Adrenal gland (tissue), 12 donors: ENCODE measurements around the gene UGT1A9. TPM values are rescaled to one million over a fixed set of nuclear protein-coding genes. Genes with fewer than 3 reads are reported as not detected.

Experiments used
- DNase-seq, 7 donors: peaks; one replicate each; pipeline ENCODE4 v3.0.0-alpha.2; 2019 to 2020
- H3K27ac ChIP-seq, 5 donors: fragments of 200-600 bp; sonication (generic) in 4 of 5; 1 replicate in 3 of 5; 2 replicates in 2 of 5; pipeline versions ENCODE4 v1.5.1 to v1.8.0; 2016 to 2020; ENCODE audit warnings: mild to moderate bottlenecking in 1 of 5
- H3K27me3 ChIP-seq: fragments of 200-600 bp; 2 replicates; pipeline ENCODE4 v1.8.0; 2021
- H3K36me3 ChIP-seq, 2 donors: fragments of 200-600 bp; replicated peaks in 1 of 2; 1 replicate in 1 of 2; 2 replicates in 1 of 2; pipeline versions ENCODE4 v1.5.1 to v1.8.0; 2018 to 2022
- H3K4me1 ChIP-seq, 2 donors: fragments of 200-600 bp; replicated peaks in 1 of 2; 1 replicate in 1 of 2; 2 replicates in 1 of 2; pipeline versions ENCODE4 v1.5.1 to v1.8.0; 2018 to 2021
- H3K4me3 ChIP-seq, 4 donors: fragments of 200-600 bp; sonication (generic) in 3 of 4; one replicate each; pipeline ENCODE4 v1.5.1; 2016 to 2018
- H3K9me3 ChIP-seq, 3 donors: fragments of 200-600 bp; sonication (generic) in 1 of 3; replicated peaks in 1 of 3; 1 replicate in 2 of 3; 2 replicates in 1 of 3; pipeline versions ENCODE4 v1.5.1 to v1.8.0; 2016 to 2021
- POLR2A ChIP-seq, 2 donors: fragments of 450-650 bp; IDR thresholded peaks; one replicate each; pipeline ENCODE4 v1.6.1; 2017; ENCODE audit warnings: antibody characterized with exemption in 2 of 2, mild to moderate bottlenecking in 2 of 2, moderate library complexity in 1 of 2
- WGBS, 4 donors: extraction: QIAGEN DNeasy Blood & Tissue Kit in 2 of 4; methylation state at CpG; one replicate each; pipeline versions ENCODE4 v1.1.5 to v1.1.7; 2013 to 2017; 5-methylcytosine and 5-hydroxymethylcytosine counted together
- intact Hi-C, 2 donors: fragments of 100-400 bp; cut with DNase I; formaldehyde crosslinking; loops; one replicate each; pipeline versions ENCODE4 v1.14.1 to v1.15.0; 2022 to 2023
- polyA plus RNA-seq, 3 donors: library from polyadenylated mRNA; stranded (reverse); fragments of 200-250 nt in 2 of 3; fragments of 350-450 nt in 1 of 3; fragmentation: Illumina TruSeq in 1 of 3; extraction: RNeasy Lipid Tissue Mini Kit (QIAGEN cat#74804) in 1 of 3; gene quantifications; one replicate each; pipeline ENCODE4 v1.2.3, GENCODE V29; 2013 to 2014
- total RNA-seq, 9 donors: library from RNA; depleted of rRNA in 4 of 9; stranded (reverse); fragments of >200 nt in 4 of 9; fragments of 120-200 nt in 1 of 9; fragmentation: NEBNext Ultra II Directional in 1 of 9; extraction: Animal tissue kit (Norgen Biotek cat#: 25700) in 1 of 9; gene quantifications; one replicate each; pipeline versions ENCODE4 v1.1.0 to v1.2.4, GENCODE V29; 2013 to 2023
- TF ChIP-seq, protein P1 (sequence below), 6 experiments: fragments of 450-650 bp in 4 of 6; fragments of 200-600 bp in 2 of 6; sonication (generic) in 1 of 6; IDR thresholded peaks; 1 replicate in 5 of 6; 2 replicates in 1 of 6; pipeline versions ENCODE4 v1.5.1 to v1.8.0; 2016 to 2021; ENCODE audit warnings: antibody characterized with exemption in 6 of 6, mild to moderate bottlenecking in 2 of 6, moderate library complexity in 1 of 6
- donor health status: healthy with polysubstance abuse.
- donor health status: Bipolar disorder and iron deficiency.
- donor health status: DM: yes; HTN: yes; CAD: no.
- donor health status: DM: no; HTN: no; CAD: no.
- donor health status: DM: no; HTN: no; CAD: no.
- donor health status: DM: yes; HTN: yes; CAD: no.

The UGT1A9 gene
- total and polyA plus RNA-seq, 12 donors, result not detected

DNA sequence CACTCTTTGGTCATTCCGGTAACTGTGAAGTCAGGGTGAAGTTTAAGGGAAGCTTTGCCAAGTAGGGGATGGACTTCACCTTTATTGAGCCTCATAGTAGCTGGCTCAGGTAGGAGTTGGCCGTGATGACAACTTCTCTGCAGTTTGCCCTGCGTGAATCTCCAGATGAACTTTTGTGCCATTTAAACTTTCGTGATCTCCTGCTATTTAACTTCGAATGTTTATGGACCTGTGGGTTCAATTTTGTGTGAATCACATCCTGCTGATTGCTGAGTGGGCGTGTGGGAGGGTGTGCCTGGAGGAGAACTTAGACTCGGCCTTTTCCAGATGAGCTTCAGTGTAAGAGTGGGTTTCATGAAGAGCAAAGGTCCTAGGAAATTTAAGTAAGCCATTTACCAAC lies 92.6 kb downstream of the UGT1A9 start:
- intact Hi-C loops, result no loop called here
- peaks cover 7% of the 10 kb centered on the region for H3K27me3 ChIP-seq
- no peaks in the 10 kb centered on the region for H3K36me3 ChIP-seq
- TF ChIP-seq POLR2A (IDR thresholded peaks at IDR 0.05), result no peak
- TF ChIP-seq, protein P1, sequence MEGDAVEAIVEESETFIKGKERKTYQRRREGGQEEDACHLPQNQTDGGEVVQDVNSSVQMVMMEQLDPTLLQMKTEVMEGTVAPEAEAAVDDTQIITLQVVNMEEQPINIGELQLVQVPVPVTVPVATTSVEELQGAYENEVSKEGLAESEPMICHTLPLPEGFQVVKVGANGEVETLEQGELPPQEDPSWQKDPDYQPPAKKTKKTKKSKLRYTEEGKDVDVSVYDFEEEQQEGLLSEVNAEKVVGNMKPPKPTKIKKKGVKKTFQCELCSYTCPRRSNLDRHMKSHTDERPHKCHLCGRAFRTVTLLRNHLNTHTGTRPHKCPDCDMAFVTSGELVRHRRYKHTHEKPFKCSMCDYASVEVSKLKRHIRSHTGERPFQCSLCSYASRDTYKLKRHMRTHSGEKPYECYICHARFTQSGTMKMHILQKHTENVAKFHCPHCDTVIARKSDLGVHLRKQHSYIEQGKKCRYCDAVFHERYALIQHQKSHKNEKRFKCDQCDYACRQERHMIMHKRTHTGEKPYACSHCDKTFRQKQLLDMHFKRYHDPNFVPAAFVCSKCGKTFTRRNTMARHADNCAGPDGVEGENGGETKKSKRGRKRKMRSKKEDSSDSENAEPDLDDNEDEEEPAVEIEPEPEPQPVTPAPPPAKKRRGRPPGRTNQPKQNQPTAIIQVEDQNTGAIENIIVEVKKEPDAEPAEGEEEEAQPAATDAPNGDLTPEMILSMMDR (IDR thresholded peaks at IDR 0.05), result no peak
- 68 to 89% (median 71%) methylated on average over 7 of the region's 7 CpGs for WGBS, 4 donors
- no peak for DNase-seq
- H3K4me3 ChIP-seq, result no peak overlapping the region
- H3K9me3 ChIP-seq, result no peaks in the 10 kb centered on the region
- no peaks in the 10 kb centered on the region for H3K4me1 ChIP-seq
- no peak overlapping the region for H3K27ac ChIP-seq

DNA sequence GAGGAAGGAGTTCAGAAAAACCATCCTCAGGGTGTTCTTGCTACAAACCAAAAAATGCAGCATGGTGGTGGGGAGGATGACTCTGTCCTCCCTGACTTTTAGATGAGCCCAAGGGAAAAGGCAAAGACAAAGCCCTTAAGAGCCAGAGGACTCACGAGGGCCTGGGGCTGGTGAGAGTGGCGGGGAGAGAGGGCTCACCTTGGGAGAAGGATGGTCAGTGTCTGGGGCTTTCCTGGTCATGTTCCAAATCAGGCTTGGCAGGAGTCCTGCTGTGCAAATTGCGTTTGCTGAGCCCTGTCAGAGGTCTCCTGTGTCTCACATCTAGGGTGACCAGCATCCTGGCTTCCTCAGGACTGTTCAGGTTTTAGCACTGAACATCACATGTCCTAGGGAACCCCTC lies 93.1 kb downstream of the UGT1A9 start:
- intact Hi-C loops, result no loop called here
- Histone ChIP-seq H3K27ac (no peak overlapping the region), H3K27me3 (peaks cover 7% of the 10 kb centered on the region), H3K36me3 (no peaks in the 10 kb centered on the region), H3K4me1 (no peaks in the 10 kb centered on the region), H3K4me3 (no peak overlapping the region), H3K9me3 (no peaks in the 10 kb centered on the region)
- no peak for DNase-seq
- TF ChIP-seq, protein P1 (IDR thresholded peaks at IDR 0.05), result no peak
- TF ChIP-seq POLR2A (IDR thresholded peaks at IDR 0.05), result no peak
- 38 to 59% (median 53%) methylated on average over 3 of the region's 3 CpGs for WGBS, 4 donors

DNA sequence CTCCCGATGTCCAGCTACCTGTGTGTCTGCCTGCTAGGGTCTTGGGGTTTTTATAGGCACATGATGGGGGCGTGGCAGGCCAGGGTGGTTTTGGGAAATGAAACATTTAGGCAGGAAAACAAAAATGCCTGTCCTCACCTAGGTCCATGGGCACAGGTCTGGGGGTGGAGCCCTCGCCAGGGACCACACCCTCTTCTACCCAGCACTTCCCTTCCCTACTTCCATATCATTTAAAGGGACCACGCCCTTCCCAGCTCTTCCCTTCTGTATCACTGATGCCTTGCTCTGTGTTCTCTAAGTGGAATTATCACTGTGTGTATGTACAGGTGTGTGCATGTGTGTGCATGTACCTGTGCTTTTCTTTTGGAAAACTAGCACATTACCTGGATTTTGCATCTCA lies 94.7 kb downstream of the UGT1A9 start:
- no peak overlapping the region for H3K4me3 ChIP-seq
- no peaks in the 10 kb centered on the region for H3K36me3 ChIP-seq
- DNase-seq, result no peak
- no peak overlapping the region for H3K27ac ChIP-seq
- no peak for TF ChIP-seq POLR2A (IDR thresholded peaks at IDR 0.05)
- no peaks in the 10 kb centered on the region for H3K4me1 ChIP-seq
- H3K9me3 ChIP-seq, result no peaks in the 10 kb centered on the region
- 68 to 75% (median 72%) methylated on average over 4 of the region's 4 CpGs for WGBS, 4 donors
- intact Hi-C loops, result no loop called here
- H3K27me3 ChIP-seq, result peaks cover 7% of the 10 kb centered on the region

DNA sequence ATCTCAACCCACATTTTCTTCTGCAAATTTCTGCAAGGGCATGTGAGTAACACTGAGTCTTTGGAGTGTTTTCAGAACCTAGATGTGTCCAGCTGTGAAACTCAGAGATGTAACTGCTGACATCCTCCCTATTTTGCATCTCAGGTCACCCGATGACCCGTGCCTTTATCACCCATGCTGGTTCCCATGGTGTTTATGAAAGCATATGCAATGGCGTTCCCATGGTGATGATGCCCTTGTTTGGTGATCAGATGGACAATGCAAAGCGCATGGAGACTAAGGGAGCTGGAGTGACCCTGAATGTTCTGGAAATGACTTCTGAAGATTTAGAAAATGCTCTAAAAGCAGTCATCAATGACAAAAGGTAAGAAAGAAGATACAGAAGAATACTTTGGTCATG lies 96.4 kb downstream of the UGT1A9 start:
- H3K27ac ChIP-seq, result no peak overlapping the region
- H3K27me3 ChIP-seq, result peaks cover 7% of the 10 kb centered on the region
- no peak overlapping the region for H3K4me3 ChIP-seq
- TF ChIP-seq, protein P1 (IDR thresholded peaks at IDR 0.05), result no peak
- TF ChIP-seq POLR2A (IDR thresholded peaks at IDR 0.05), result no peak
- DNase-seq, result no peak
- H3K4me1 ChIP-seq, result no peaks in the 10 kb centered on the region
- H3K9me3 ChIP-seq, result no peaks in the 10 kb centered on the region
- WGBS, 4 donors, result 73 to 83% (median 76%) methylated on average over 4 of the region's 4 CpGs
- intact Hi-C loops, result no loop called here
- H3K36me3 ChIP-seq, result no peaks in the 10 kb centered on the region

DNA sequence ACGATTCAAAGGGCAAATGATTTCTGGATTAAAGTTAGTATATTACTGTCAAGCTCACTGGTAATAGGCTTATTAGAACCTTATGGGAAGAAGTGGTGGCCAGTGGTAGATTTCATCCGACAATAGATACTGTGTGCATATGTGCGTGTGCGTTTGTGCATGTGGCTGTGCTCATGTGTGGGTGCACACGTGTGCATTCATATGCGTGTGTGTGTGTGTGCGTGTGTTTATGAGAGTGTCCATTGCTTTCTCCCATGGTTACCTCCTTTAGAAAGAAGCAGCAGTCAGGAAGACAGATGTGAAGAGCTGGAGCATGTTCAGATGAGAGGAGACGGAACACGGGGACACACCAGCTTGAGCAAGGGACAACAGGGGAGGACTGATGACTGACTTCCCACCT lies 97.6 kb downstream of the UGT1A9 start:
- no peak overlapping the region for H3K27ac ChIP-seq
- WGBS, 4 donors, result 84 to 91% (median 86%) methylated on average over 9 of the region's 9 CpGs
- intact Hi-C loops, result no loop called here
- H3K27me3 ChIP-seq, result peaks cover 7% of the 10 kb centered on the region
- TF ChIP-seq POLR2A (IDR thresholded peaks at IDR 0.05), result no peak
- TF ChIP-seq, protein P1 (IDR thresholded peaks at IDR 0.05), result no peak
- no peaks in the 10 kb centered on the region for H3K4me1 ChIP-seq
- no peaks in the 10 kb centered on the region for H3K36me3 ChIP-seq
- no peak overlapping the region for H3K4me3 ChIP-seq
- no peak for DNase-seq
- no peaks in the 10 kb centered on the region for H3K9me3 ChIP-seq
